ENCODE measurements around the gene HBQ1.

HBQ1 gene

GRCh38 chr16:180101-180675 lies at the start of gene HBQ1:
TSS of gene HBQ1 (plus strand) at chr16:180459. CDS start at chr16:180487, 28 bp downstream.
- no peak within 1 kb of the TSS for H3K27ac Mint-ChIP-seq
- H3K4me3 Mint-ChIP-seq, result peak within 1 kb of the TSS; percentile 44 to 59
- DNase-seq, result no peak
- H3K27me3 Mint-ChIP-seq, result peaks cover 20 to 23% of the 10 kb centered on the region in 2 donors
- no peaks in the 10 kb centered on the region for H3K9me3 Mint-ChIP-seq
- peaks cover 7% of the 10 kb centered on the region in 2 donors for H3K36me3 Mint-ChIP-seq
- ATAC-seq (replicated peaks), result no peak
- H3K4me1 Mint-ChIP-seq, result peaks cover 11 to 26% of the 10 kb centered on the region in 2 donors

DNA sequence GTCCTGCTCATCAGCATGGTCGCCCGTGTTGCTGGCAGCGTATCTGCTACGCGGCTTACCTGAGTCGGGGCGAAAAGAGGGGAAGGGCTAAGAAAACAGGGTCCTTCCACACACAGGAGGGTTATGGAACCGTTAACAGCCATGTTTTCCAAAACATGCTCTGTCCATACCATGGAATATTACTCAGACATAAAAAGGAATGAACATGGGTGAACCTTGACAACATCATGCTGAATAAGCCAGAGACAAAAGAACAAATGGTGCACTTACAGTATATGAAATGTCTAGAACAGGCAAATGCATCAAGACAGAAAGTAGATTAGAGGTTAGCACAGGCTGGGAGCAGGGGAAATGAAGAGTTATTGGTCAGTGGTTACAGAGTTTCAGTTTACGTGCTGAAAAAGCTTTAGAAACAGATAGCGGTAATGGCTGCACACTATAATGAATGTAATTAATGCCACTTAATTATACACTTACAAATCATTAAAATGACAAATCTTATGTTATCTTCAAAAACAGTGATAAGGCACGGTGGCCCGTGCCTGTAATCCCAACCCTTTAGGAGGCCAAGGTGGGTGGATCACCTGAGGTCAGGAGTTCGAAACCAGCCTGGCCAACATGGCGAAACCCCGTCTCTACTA lies 49.6 kb upstream of the HBQ1 start:
- H3K4me1 Mint-ChIP-seq, result peaks cover 15 to 25% of the 10 kb centered on the region in 2 donors
- no peak overlapping the region for H3K4me3 Mint-ChIP-seq
- no peaks in the 10 kb centered on the region for H3K27me3 Mint-ChIP-seq
- H3K36me3 Mint-ChIP-seq, result peaks cover 16 to 31% of the 10 kb centered on the region in 2 donors
- H3K27ac Mint-ChIP-seq, result no peak overlapping the region
- H3K9me3 Mint-ChIP-seq, result no peaks in the 10 kb centered on the region
- no peak for DNase-seq
- no peak for ATAC-seq (replicated peaks)

- Mint-ChIP-seq H3K4me1 (peaks cover 17 to 29% of the 10 kb centered on the region in 2 donors), H3K27me3 (no peaks in the 10 kb centered on the region), H3K9me3 (no peaks in the 10 kb centered on the region), H3K27ac (no peak overlapping the region), H3K36me3 (peaks cover 14 to 32% of the 10 kb centered on the region in 2 donors), H3K4me3 (no peak overlapping the region)
- DNase-seq, result no peak
- ATAC-seq (replicated peaks), result no peak
These were observed 48.1 kb upstream of the HBQ1 start for GRCh38 chr16:132120-132519.

DNA sequence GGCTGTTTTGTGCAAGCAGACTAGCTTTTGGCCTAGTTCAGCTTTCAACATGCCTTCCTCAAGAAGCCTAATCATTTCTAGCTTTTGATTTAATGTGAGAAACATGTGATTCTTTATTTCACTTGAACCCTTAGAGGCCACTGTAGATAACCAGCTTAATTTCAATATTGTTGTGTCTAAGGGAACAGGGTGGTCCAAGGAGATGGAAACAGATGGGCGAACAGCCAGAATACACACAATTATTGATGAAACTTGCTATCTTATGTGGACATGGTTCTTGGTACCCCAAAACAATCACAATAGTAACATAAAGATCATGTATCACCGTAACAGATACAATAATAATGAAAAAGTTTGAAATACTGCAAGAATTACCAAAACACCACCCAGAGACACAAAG lies 46.5 kb upstream of the HBQ1 start:
- Mint-ChIP-seq H3K4me1 (peaks cover 17 to 35% of the 10 kb centered on the region in 2 donors), H3K27ac (no peak overlapping the region), H3K4me3 (no peak overlapping the region), H3K9me3 (no peaks in the 10 kb centered on the region), H3K27me3 (no peaks in the 10 kb centered on the region), H3K36me3 (peaks cover 18 to 32% of the 10 kb centered on the region in 2 donors)
- DNase-seq (no peak), ATAC-seq (replicated peaks) (no peak)

DNA sequence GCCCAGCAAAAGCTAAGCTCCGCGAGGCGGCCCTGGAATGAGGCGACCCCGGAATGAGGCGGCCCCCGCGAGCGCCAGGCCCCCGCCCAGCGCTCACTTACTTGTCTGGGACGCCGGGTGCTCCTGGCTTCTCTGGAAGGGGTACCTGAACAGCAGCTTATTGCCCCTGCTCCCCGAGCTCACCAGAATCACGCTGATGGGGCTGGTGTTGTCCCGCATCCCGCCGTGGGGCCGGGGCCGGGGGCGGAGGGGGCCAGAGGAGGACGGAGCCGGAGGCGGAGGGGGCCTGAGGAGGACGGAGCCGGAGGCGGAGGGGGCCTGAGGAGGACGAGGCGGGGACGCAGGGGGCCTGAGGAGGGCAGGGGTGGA lies 42.2 kb upstream of the HBQ1 start:
- Mint-ChIP-seq H3K4me3 (peak overlapping the region; percentile 85 to 90), H3K36me3 (peaks cover 11 to 17% of the 10 kb centered on the region in 2 donors), H3K9me3 (no peaks in the 10 kb centered on the region), H3K27me3 (no peaks in the 10 kb centered on the region), H3K27ac (peak overlapping the region; percentile 89), H3K4me1 (peaks cover 11 to 25% of the 10 kb centered on the region in 2 donors)
- DNase-seq, result peak; percentile 13
- ATAC-seq (replicated peaks), result peak; percentile 26 to 28

DNA sequence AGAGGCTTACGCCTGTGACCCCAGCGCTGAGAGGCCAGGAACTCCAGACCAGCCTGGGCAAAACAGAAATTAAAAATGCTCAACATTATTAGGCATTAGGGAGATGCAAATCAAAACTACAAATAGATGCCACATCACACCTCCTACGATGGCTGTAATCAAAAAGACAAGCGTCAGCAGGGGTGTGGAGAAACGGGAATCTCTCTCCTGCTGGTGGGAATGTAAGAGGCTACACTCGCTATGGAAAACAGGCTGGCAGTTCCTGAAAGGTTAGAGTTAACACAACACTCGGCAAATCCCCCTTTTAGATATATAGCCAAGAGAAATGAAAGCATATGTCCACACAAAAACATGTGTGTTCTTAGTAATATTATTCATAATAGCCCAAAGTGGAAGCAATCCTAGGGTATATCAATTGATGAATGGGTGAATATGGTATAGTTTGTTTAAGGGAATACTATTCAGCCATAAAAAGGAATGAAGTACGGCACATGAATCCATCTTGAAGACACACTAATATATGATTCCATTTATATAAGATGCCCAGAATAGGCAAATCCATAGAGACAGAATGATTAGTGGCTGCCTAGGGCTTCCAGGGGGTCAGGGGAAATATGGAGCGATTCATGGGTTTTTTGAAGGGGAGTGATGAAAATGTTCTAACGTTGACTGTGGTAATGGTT lies 39.9 kb upstream of the HBQ1 start:
- Mint-ChIP-seq H3K36me3 (peaks cover 4 to 7% of the 10 kb centered on the region in 2 donors), H3K4me1 (peaks cover 5 to 11% of the 10 kb centered on the region in 2 donors), H3K27me3 (peaks cover 11 to 12% of the 10 kb centered on the region in 2 donors), H3K4me3 (no peak overlapping the region), H3K27ac (no peak overlapping the region), H3K9me3 (no peaks in the 10 kb centered on the region)
- ATAC-seq (replicated peaks) (no peak), DNase-seq (no peak)

- H3K36me3 Mint-ChIP-seq, result peaks cover 0 to 7% of the 10 kb centered on the region in 2 donors
- H3K4me1 Mint-ChIP-seq, result peaks cover 1 to 5% of the 10 kb centered on the region in 2 donors
- no peak for ATAC-seq (replicated peaks)
- H3K27ac Mint-ChIP-seq, result no peak overlapping the region
- H3K9me3 Mint-ChIP-seq, result no peaks in the 10 kb centered on the region
- peaks cover 15 to 17% of the 10 kb centered on the region in 2 donors for H3K27me3 Mint-ChIP-seq
- H3K4me3 Mint-ChIP-seq, result no peak overlapping the region
- DNase-seq, result no peak
These were observed 37.8 kb upstream of the HBQ1 start for GRCh38 chr16:142405-142967.

GRCh38 chr16:143047-143446 lies 37.2 kb upstream of the HBQ1 start:
- Mint-ChIP-seq H3K27ac (no peak overlapping the region), H3K9me3 (no peaks in the 10 kb centered on the region), H3K4me3 (no peak overlapping the region), H3K27me3 (peaks cover 15 to 18% of the 10 kb centered on the region in 2 donors), H3K36me3 (peaks cover 0 to 5% of the 10 kb centered on the region in 2 donors), H3K4me1 (peaks cover 1% of the 10 kb centered on the region in 2 donors)
- ATAC-seq (replicated peaks), result no peak
- no peak for DNase-seq

DNA sequence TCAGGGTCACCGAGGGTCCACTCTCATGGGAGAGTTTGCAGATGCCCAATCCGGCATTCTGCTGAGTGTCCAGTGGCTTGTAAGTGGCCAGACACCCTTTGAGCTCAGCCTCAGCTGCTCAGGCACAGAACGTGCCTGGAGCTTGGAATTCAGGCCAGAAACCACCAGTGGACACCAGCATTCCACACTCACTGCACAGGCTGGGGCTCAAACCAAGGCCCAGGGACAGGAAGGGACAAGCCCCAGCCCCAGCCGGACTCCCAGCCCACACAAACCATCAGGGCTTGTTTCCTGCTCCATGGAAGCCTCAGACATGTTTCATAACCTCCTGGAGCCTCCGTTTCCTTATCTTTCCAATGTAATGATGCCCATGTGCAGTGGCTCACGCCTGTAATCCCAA lies 36.8 kb upstream of the HBQ1 start:
- Mint-ChIP-seq H3K4me3 (no peak overlapping the region), H3K4me1 (peaks cover 0 to 1% of the 10 kb centered on the region in 2 donors), H3K9me3 (no peaks in the 10 kb centered on the region), H3K27ac (no peak overlapping the region), H3K36me3 (peaks cover 0 to 5% of the 10 kb centered on the region in 2 donors), H3K27me3 (peaks cover 18 to 22% of the 10 kb centered on the region in 2 donors)
- no peak for ATAC-seq (replicated peaks)
- DNase-seq, result no peak

DNA sequence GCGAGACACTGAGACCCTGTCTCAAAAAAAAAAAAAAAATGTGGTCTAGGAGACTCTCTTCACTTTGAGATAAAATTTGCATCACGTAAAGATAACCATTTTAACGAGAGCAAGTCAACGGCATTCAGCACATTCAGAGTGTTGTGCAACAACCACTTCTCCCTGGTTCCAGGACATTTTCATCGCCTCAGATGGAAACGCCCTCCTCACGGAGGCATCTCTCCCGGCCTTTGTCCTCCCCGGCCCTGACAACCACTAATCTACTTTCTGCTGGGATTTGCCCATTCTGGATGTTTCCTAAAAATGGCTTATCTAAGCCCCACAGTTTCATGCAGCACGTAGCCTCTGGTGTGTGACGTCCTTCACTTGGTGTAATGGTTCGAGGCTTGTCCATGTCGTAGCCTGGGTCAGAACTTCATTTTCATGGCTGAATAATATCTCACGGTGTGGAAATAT lies 35.4 kb upstream of the HBQ1 start:
- Mint-ChIP-seq H3K36me3 (no peaks in the 10 kb centered on the region), H3K27ac (no peak overlapping the region), H3K4me1 (no peaks in the 10 kb centered on the region), H3K4me3 (no peak overlapping the region), H3K9me3 (no peaks in the 10 kb centered on the region), H3K27me3 (peaks cover 24 to 36% of the 10 kb centered on the region in 2 donors)
- ATAC-seq (replicated peaks) (no peak), DNase-seq (no peak)

- Mint-ChIP-seq H3K36me3 (no peaks in the 10 kb centered on the region), H3K27me3 (peaks cover 24 to 46% of the 10 kb centered on the region in 2 donors), H3K9me3 (no peaks in the 10 kb centered on the region), H3K27ac (no peak overlapping the region), H3K4me3 (no peak overlapping the region), H3K4me1 (no peaks in the 10 kb centered on the region)
- ATAC-seq (replicated peaks) (no peak), DNase-seq (no peak)
These were observed 33.6 kb upstream of the HBQ1 start for GRCh38 chr16:146646-147045.

DNA sequence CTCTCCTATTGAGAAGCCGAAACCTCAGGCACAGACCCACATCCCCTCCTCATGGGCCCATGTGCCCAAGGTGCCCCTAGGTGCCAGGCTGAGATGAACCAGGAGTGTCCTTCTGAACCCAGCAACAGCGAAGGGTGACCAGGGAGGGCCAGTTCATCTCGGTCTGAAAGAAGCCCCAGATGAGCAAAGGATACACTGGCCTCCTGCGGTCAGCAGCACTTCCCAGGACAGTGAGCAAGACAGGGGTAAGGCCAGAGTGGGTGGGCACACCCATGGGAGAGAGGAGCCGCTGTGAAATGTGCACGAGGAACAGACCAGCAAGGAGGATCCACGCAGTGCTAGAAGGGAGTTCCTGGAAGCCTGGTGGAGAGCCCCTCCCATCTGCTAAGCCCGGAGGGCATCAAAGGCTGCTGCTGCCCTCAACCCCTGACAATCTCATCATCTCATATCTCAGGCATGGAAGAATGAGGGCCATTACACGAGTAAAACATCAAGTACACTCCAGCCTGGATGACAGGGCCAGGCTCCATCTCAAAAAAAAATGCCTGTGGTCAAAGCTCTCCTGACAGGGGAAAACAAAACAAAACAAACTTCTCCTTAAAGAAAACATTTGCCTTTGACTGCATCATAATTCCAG lies 31.1 kb upstream of the HBQ1 start:
- Mint-ChIP-seq H3K27me3 (peaks cover 26 to 49% of the 10 kb centered on the region in 2 donors), H3K4me1 (peaks cover 5 to 6% of the 10 kb centered on the region in 2 donors), H3K36me3 (no peaks in the 10 kb centered on the region), H3K9me3 (no peaks in the 10 kb centered on the region), H3K4me3 (no peak overlapping the region), H3K27ac (no peak overlapping the region)
- DNase-seq, result no peak
- ATAC-seq (replicated peaks), result no peak

GRCh38 chr16:152141-153128 lies 27.8 kb upstream of the HBQ1 start, which contains the start of gene HBZ:
TSS of gene HBZ (plus strand) at chr16:152644. CDS start at chr16:152910, 266 bp downstream.
- ATAC-seq (replicated peaks) (peak; percentile 36 to 57), DNase-seq (no peak)
- Mint-ChIP-seq H3K27ac (no peak within 1 kb of the TSS), H3K27me3 (peaks cover 31 to 63% of the 10 kb centered on the region in 2 donors), H3K36me3 (no peaks in the 10 kb centered on the region), H3K4me3 (peak within 1 kb of the TSS; percentile 65), H3K4me1 (peaks cover 14 to 16% of the 10 kb centered on the region in 2 donors), H3K9me3 (no peaks in the 10 kb centered on the region)
